ENCODE measurements around the gene STK32B. TPM values are rescaled to one million over a fixed set of nuclear protein-coding genes. Genes with fewer than 3 reads are reported as not detected.

STK32B gene
- total and polyA plus RNA-seq, 2 experiments from 2014 or later, result 0.71 to 2.3 TPM

- Mint-ChIP-seq H3K9me3 (no peaks in the 10 kb centered on the region), H3K36me3 (ENCODE audit: low read depth) (no peaks in the 10 kb centered on the region), H3K27me3 (ENCODE audit: insufficient read depth, low read depth, poor library complexity) (peaks cover 2% of the 10 kb centered on the region), H3K27ac (peak overlapping the region; percentile 83), H3K4me3 (no peak overlapping the region), H3K4me1 (peaks cover 4% of the 10 kb centered on the region; the same call in 1 of the 3 replicates)
- H3F3A ChIP-seq (replicated peaks; ENCODE audit: low read depth), result no peaks in the 10 kb centered on the region
- no peak for DNase-seq (ENCODE audit: low spot score)
- no peaks in the 10 kb centered on the region for H3K27me3 ChIP-seq (ENCODE audit: insufficient read depth)
- no peaks in the 10 kb centered on the region for H3K9me2 ChIP-seq (ENCODE audit: insufficient read depth)
- H2AFZ ChIP-seq, result no peak overlapping the region; the same call in 1 of the 2 replicates
- no peaks in the 10 kb centered on the region for H4K20me1 ChIP-seq (replicated peaks; ENCODE audit: insufficient read depth)
- H3K4me3 ChIP-seq, result no peak overlapping the region
- H3K4me1 ChIP-seq (ENCODE audit: insufficient read depth), result no peaks in the 10 kb centered on the region
- TF ChIP-seq REST (IDR thresholded peaks at IDR 0.05; ENCODE audit: unreplicated experiment), result no peak
- TF ChIP-seq CREB1 (CRISPR knock-in tag; IDR thresholded peaks at IDR 0.05; ENCODE audit: low read depth), result no peak
- no peak for TF ChIP-seq ZNF331 (CRISPR knock-in tag; IDR thresholded peaks at IDR 0.05; ENCODE audit: low read depth)
- TF ChIP-seq ETS1 (IDR thresholded peaks at IDR 0.05), result no peak
- TF ChIP-seq NANOG (IDR thresholded peaks at IDR 0.05; ENCODE audit: borderline replicate concordance), result no peak
- TF ChIP-seq JUNB (IDR thresholded peaks at IDR 0.05; ENCODE audit: unreplicated experiment), result no peak
- no peak for TF ChIP-seq EZH2phosphoT487 (IDR thresholded peaks at IDR 0.05; ENCODE audit: unreplicated experiment)
- no peak for TF ChIP-seq ZNF462 (CRISPR knock-in tag; IDR thresholded peaks at IDR 0.05)
- TF ChIP-seq ZNF114 (CRISPR knock-in tag; IDR thresholded peaks at IDR 0.05), result no peak
- no peak for TF ChIP-seq EZH2 (IDR thresholded peaks at IDR 0.05; ENCODE audit: low read depth, unreplicated experiment)
- no peak for TF ChIP-seq CTCF (conservative IDR thresholded peaks at IDR 0.05; ENCODE audit: low read depth in 2 of 2)
- TF ChIP-seq POLR2AphosphoS5 (IDR thresholded peaks at IDR 0.05; ENCODE audit: low read depth), result no peak
- no peak for TF ChIP-seq STAT1 (IDR thresholded peaks at IDR 0.05; ENCODE audit: unreplicated experiment)
- H3K27ac ChIP-seq (ENCODE audit: low read depth), result no peak overlapping the region
- no peak overlapping the region for H3K4me2 ChIP-seq
- H3K36me3 ChIP-seq (ENCODE audit: insufficient read depth), result no peaks in the 10 kb centered on the region
- no peaks in the 10 kb centered on the region for H3K79me2 ChIP-seq (replicated peaks; ENCODE audit: insufficient read depth)
- no peak for ATAC-seq
Observed at GRCh38 chr4:5036239-5036638, 15.0 kb upstream of the STK32B start.
